HUES64 (cell line): Measurements from ENCODE around the gene IRS1.

Source experiments
- H3K27ac ChIP-seq: 2 replicates; pipeline ENCODE4 v1.7.0; 2013; ENCODE audit warnings: low read depth, low read length, inconsistent platforms
- H3K27me3 ChIP-seq: 2 replicates; pipeline ENCODE4 v1.6.1; 2013; ENCODE audit warnings: mild to moderate bottlenecking, low read length; ENCODE audit not compliant: insufficient read depth
- H3K36me3 ChIP-seq: 2 replicates; pipeline ENCODE4 v1.6.1; 2013; ENCODE audit warnings: mild to moderate bottlenecking, low read length; ENCODE audit not compliant: insufficient read depth
- H3K4me1 ChIP-seq: 2 replicates; pipeline ENCODE4 v1.6.1; 2013; ENCODE audit warnings: mild to moderate bottlenecking, low read length, moderate library complexity; ENCODE audit not compliant: insufficient read depth
- H3K4me3 ChIP-seq: 2 replicates; pipeline ENCODE4 v1.5.1; 2013; ENCODE audit warnings: mild to moderate bottlenecking, low read length, moderate library complexity
- H3K9ac ChIP-seq: 2 replicates; pipeline ENCODE4 v1.6.1; 2013; ENCODE audit warnings: mild to moderate bottlenecking, low read depth, low read length
- H3K9me3 ChIP-seq: 2 replicates; pipeline ENCODE4 v1.6.1; 2013; ENCODE audit warnings: low read depth, low read length; ENCODE audit not compliant: insufficient read depth
- WGBS: fragments of 150-250, 120-280 bp; methylation state at CpG from one replicate; pipeline ENCODE4 v1.1.7; 2013; ENCODE audit warnings: missing lambda C conversion rate; 5-methylcytosine and 5-hydroxymethylcytosine counted together

Gene IRS1

DNA sequence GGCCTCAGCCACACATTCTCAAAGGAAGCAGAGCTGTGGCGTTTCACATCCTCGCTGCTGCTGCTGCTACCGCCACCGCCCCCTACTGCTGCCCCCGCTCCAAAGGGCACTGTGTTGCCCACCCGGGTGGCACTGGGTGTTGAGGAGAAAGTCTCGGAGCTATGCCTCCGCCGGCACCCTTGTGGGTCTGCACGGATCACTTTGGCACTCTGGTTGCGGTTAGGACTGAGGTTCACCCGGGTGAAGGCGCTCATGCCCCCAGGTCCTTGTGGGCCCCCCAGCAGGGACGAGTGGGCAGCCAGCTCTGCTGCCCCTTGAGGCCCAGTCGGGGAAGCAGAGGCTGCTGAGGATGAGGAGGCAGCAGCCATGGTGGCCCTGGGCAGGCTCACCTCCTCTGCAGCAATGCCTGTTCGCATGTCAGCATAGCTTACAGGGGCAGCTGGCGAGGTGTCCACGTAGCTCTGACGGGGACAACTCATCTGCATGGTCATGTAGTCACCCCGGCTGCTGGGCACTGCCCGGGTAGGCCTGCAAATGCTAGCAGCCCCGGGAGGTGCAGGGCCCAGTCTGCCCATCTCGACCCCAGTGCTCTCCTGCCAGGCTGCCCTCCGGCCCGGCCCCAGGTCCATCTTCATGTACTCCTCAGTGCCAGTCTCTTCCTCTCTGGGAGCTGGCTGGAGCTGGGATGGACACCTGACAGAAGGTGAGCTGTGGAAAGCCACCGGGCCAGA, 4.2 kb downstream of the IRS1 start:
- H3K27me3 ChIP-seq = no peaks in the 10 kb centered on the region
- no peak overlapping the region for H3K9ac ChIP-seq
- H3K4me1 ChIP-seq = peaks cover 35% of the 10 kb centered on the region
- peaks cover 48% of the 10 kb centered on the region for H3K36me3 ChIP-seq
- peak overlapping the region; percentile 58; the same call in 1 of the 2 replicates for H3K4me3 ChIP-seq
- no peak overlapping the region for H3K27ac ChIP-seq
- WGBS = 92% methylated on average over 26 of the region's 26 CpGs
- H3K9me3 ChIP-seq = no peaks in the 10 kb centered on the region

DNA sequence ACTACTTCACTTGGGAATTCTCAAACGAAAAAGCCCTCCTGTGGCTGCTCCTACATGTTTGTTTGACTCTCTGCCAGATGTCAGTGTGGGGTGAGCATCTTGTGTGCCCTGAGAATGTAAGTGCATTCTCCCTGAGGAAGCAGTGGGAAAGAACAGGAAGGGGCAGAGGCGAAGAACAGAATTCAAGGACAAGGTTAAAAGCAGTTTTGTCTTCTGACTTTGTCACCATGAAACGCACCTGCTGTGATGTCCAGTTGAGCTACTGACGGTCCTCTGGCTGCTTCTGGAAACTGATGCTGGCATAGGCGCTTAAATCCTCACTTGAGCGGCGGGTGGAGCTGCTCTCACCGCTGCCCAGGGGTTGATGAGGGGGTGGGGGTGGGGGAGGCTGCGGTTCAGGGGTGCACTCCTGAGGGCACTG, 4.9 kb downstream of the IRS1 start:
- Histone ChIP-seq H3K36me3 (peaks cover 51% of the 10 kb centered on the region), H3K9ac (no peak overlapping the region), H3K4me1 (peaks cover 40% of the 10 kb centered on the region), H3K27ac (no peak overlapping the region), H3K4me3 (peak overlapping the region; percentile 58), H3K27me3 (no peaks in the 10 kb centered on the region), H3K9me3 (no peaks in the 10 kb centered on the region)
- 51% methylated on average over 8 of the region's 9 CpGs for WGBS

DNA sequence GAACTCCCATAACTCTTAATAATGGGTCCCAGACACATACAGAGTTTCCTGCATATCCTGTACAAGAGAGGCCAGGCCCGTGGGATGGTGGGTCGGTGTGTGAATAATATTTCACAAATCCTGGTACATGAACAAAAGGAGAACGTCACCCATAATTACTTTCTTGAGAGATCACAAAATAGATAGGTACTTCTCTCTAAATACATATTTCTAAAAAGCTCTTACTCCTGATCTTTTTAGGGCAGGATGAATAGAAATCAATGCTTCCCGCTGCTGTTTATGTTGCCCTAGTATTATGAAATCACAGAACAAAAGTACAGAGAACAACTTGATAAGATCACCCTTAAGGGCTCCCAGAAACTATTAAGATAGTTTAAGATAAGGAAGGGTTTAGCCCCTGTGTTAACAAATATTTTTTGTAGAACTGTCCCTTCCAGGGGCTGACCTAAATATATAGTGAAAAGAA, 5.4 kb downstream of the IRS1 start:
- peaks cover 53% of the 10 kb centered on the region for H3K36me3 ChIP-seq
- peaks cover 46% of the 10 kb centered on the region for H3K4me1 ChIP-seq
- WGBS = 90% methylated on average over 2 of the region's 4 CpGs
- H3K9me3 ChIP-seq = no peaks in the 10 kb centered on the region
- peak overlapping the region; percentile 58 for H3K4me3 ChIP-seq
- H3K27me3 ChIP-seq = no peaks in the 10 kb centered on the region
- H3K9ac ChIP-seq = no peak overlapping the region
- no peak overlapping the region for H3K27ac ChIP-seq

DNA sequence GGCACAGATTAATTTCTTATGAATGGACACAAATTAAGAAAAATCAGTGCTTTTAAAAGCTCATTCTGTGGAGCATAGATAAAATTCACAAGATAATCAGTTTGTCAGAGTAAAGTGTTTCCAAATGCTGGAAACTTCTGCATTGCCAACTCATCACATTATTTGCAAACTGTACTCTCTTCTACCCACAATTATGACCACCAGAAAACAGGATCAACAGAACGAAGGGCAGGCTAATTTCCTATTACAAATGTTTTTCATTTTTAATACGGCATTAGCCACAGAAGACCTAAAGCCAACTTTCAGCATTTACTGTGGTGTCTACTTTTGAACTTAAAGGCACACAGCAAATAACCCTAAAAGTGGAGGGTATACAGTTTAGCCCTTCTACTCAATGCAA, 6.0 kb downstream of the IRS1 start:
- 86% methylated on average over 2 of the region's 2 CpGs for WGBS
- H3K27me3 ChIP-seq = no peaks in the 10 kb centered on the region
- H3K9me3 ChIP-seq = no peaks in the 10 kb centered on the region
- H3K4me3 ChIP-seq = peak overlapping the region; percentile 58
- peaks cover 53% of the 10 kb centered on the region for H3K36me3 ChIP-seq
- no peak overlapping the region for H3K27ac ChIP-seq
- H3K4me1 ChIP-seq = peaks cover 50% of the 10 kb centered on the region
- H3K9ac ChIP-seq = no peak overlapping the region; the same call in 1 of the 2 replicates

DNA sequence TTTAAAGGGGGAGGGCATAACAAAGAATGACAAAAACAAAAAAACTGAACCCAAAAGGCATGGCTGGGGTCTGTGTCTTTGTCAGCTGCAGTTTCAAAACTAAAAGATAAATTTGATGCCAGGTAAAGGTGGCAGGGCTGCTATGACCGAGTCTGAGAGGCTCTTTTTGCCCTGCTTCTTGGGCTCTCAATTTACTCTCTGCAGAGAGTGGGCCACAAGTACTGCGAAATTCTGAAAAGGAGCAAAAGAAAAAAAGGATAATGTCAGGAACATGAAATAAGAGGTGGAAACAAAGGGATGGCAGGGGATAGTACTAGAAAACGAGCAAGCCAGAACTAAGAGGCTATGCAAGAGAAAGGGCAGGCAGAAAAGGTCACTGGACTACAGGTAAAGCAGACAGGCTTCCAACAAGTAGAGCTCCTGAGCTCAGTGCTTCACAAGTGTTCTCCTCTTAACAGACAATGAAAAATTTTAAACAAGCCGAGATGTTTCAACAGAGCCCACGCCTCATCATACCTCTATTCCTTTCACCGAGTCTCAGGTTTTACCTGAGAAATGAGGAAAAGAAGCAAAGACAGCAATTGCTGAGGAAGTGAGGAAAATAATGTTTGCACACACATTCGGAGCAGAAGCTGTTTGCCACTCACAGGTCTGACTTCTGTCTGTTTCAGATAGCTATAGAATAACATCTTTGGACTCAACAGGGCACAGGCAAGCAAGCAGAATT, 7.3 kb downstream of the IRS1 start:
- peak overlapping the region; percentile 58 for H3K4me3 ChIP-seq
- H3K4me1 ChIP-seq = peaks cover 45% of the 10 kb centered on the region
- no peaks in the 10 kb centered on the region for H3K27me3 ChIP-seq
- peak overlapping the region; percentile 72 for H3K27ac ChIP-seq
- H3K9ac ChIP-seq = peak overlapping the region; percentile 89
- peaks cover 45% of the 10 kb centered on the region for H3K36me3 ChIP-seq
- 39% methylated on average over 7 of the region's 7 CpGs for WGBS
- no peaks in the 10 kb centered on the region for H3K9me3 ChIP-seq

DNA sequence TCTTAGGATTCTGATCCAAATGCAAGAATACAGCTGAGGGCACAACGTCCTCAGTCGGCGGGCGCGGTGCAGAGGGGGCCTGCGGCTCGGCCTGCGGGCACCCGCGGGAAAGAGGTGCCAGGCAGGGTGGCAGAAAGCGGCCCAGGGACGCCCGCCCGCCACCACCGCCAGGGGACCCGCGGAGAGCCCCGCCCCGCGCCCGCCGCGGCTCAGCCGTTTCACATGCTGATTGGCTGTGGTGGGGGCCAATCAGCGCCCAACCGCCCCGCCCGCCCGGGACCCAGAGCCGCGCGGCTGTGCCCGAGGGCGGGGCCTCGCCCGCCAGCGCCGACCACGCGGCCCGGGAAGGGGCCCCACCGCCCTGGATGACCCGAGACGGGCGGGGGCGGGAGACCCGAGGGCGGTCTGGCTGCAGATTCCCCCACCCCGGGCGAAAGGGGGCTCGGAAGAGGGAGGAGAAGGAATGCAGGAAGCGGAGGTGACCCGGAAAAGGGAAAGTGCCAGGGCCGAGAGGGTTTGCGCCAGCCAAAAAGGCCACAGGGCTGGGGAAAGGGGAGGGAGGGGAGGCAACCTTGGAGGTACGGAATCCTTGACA, 8.0 kb downstream of the IRS1 start:
- Histone ChIP-seq H3K27me3 (no peaks in the 10 kb centered on the region), H3K9ac (peak overlapping the region; percentile 89), H3K27ac (peak overlapping the region; percentile 89), H3K9me3 (no peaks in the 10 kb centered on the region), H3K4me3 (peak overlapping the region; percentile 59), H3K4me1 (peaks cover 45% of the 10 kb centered on the region), H3K36me3 (peaks cover 37% of the 10 kb centered on the region)
- WGBS = under 1% methylated on average over 56 of the region's 56 CpGs

DNA sequence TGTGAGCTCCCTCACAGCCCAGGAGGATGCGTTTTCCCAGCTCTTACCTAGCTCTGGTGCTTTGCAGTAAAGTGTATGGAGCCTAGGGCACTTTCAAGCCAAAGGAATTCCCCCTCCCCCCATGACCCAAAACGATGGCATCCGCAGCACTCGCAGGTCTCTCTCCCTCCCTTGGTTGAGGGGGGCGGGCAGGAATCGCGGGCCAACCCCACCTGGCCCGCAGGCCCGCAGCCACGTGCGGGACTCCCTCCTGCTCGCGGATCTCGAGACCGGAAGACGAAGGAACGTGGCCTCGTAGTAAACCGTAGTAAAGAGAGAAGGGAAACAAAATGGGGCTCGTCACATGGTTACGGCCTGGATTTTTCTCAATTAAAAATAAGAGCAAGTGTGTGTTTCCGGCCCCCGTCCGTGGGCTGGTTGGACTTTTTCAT, 8.5 kb downstream of the IRS1 start:
- peak overlapping the region; percentile 59 for H3K4me3 ChIP-seq
- no peaks in the 10 kb centered on the region for H3K27me3 ChIP-seq
- H3K9ac ChIP-seq = peak overlapping the region; percentile 89
- H3K4me1 ChIP-seq = peaks cover 45% of the 10 kb centered on the region
- H3K36me3 ChIP-seq = peaks cover 36% of the 10 kb centered on the region
- WGBS = 2% methylated on average over 22 of the region's 24 CpGs
- no peaks in the 10 kb centered on the region for H3K9me3 ChIP-seq
- H3K27ac ChIP-seq = peak overlapping the region; percentile 89

DNA sequence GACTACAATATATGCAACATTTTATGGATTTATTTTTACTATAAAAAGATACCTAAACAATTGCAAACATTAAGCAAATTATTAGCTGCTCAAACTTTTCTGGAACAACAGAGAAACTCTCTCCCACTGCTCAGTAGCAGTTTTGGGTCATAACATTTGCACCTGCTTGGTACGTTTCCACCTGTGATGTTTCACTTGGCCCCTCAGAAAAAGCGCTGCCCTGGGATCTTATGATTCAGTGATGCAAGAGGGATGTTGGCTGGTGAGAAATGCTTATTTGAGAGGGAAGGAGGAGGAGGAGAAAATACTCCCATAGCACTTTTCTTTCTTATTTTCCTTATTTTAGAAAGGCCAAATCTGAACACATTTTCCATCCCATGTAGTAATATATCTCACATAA, 9.2 kb downstream of the IRS1 start:
- Histone ChIP-seq H3K36me3 (peaks cover 32% of the 10 kb centered on the region; the same call in 1 of the 2 replicates), H3K4me3 (peak overlapping the region; percentile 59), H3K27me3 (no peaks in the 10 kb centered on the region), H3K4me1 (peaks cover 45% of the 10 kb centered on the region), H3K27ac (peak overlapping the region; percentile 89), H3K9me3 (no peaks in the 10 kb centered on the region), H3K9ac (peak overlapping the region; percentile 89; the same call in 1 of the 2 replicates)
- 98% methylated on average over 2 of the region's 2 CpGs for WGBS

DNA sequence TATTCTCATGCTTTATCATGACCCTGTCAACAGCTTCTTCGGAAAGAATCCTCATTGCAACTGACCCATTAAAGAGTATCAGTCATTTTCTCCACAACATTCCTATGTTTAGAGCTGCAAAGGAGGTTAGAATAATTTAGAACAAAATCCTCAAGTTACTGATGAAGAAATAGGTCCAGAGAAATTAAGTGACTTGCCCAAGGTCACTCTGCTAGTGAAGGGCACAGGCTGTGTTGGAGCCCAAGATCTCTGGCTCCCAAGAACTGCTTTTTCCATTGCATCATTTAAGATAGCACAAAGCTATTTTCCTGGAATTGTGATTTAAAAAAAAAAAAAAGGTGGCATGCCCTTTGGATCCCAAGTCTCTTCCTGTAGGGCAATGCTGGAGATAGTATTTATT, 9.6 kb downstream of the IRS1 start:
- 100% methylated on average over 1 of the region's 1 CpG for WGBS
- H3K4me1 ChIP-seq = peaks cover 45% of the 10 kb centered on the region
- H3K36me3 ChIP-seq = peaks cover 30% of the 10 kb centered on the region; the same call in 1 of the 2 replicates
- no peaks in the 10 kb centered on the region for H3K27me3 ChIP-seq
- H3K27ac ChIP-seq = no peak overlapping the region
- H3K9ac ChIP-seq = no peak overlapping the region
- no peak overlapping the region for H3K4me3 ChIP-seq
- H3K9me3 ChIP-seq = no peaks in the 10 kb centered on the region

DNA sequence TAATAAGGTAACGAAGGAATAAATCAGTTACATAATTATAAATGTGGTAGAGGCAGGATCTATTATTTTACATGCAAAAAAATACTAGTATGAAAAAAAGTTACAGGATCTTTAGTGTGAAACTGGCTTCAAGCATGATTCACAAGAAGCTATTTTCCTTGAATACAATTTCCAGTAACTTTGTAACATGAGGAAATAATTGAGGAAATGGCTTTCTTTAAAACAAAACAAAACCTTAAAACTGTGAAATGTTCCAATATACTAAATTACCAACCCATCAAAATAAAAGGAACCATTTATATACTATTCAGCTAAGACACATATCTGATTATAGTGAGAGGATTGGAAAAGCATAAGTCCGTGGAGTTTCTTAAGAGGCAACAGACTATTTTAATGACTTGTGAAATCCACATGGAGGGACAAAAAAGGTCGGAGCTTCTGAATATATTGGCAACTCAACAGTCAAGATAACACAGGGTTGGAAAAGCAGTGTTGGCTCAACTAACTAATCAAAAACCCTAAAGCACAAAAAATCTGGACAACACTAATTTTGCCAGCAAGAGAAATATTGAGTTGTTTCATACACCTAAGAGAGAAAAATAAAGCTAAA, 10.6 kb downstream of the IRS1 start:
- Histone ChIP-seq H3K9me3 (no peaks in the 10 kb centered on the region), H3K36me3 (peaks cover 22% of the 10 kb centered on the region; the same call in 1 of the 2 replicates), H3K27ac (no peak overlapping the region), H3K4me3 (no peak overlapping the region), H3K4me1 (peaks cover 36% of the 10 kb centered on the region), H3K9ac (no peak overlapping the region), H3K27me3 (no peaks in the 10 kb centered on the region)
- WGBS = 80% methylated on average over 2 of the region's 3 CpGs

DNA sequence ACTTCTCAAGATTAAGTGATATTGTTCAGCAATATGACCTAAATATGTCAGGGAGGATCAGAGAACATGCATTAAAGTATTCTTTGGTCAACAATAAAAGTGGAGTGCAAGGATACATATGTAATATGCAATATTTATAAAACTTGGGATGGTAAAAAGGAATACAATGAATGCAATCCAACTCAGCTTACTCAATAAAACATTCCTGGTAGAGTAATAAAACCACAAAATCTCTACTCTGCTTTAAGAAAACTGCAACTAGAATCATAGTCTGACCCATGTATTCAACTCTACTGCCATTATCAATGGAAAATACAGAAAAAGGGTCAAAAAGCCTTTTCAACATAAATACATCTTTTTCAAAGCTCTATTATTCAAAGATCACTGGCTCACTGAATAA, 11.6 kb downstream of the IRS1 start:
- Histone ChIP-seq H3K4me1 (peaks cover 27% of the 10 kb centered on the region), H3K4me3 (no peak overlapping the region), H3K27ac (no peak overlapping the region), H3K9ac (no peak overlapping the region), H3K27me3 (no peaks in the 10 kb centered on the region), H3K9me3 (no peaks in the 10 kb centered on the region), H3K36me3 (peaks cover 12% of the 10 kb centered on the region; the same call in 1 of the 2 replicates)
